ENCODE data around the gene TMEM117. TPM values are rescaled to one million over a fixed set of nuclear protein-coding genes. Genes with fewer than 3 reads are reported as not detected.

TMEM117 gene
- total RNA-seq, 2 experiments from 2014 or later: 0.95 to 7.1 TPM

DNA sequence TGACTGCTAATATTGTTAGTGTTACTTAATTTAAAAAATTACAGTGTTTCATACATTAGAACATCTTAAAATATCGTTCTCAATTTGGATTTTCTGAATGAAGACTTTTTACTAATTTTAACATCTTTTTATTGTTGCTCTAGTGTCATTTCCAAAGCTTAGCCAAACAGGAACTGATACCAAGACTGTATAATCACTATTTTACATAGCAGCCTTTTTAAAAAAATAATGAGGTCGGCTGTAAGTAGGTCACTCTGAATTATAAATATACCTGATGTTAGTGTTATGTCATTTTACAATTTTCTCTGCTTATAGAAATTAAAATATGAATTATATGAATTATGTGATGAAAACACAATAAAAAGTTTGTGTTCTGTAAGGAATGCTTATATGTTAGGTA lies 321.5 kb downstream of the TMEM117 start:
- Histone ChIP-seq H3K27ac (ENCODE audit: low read depth, low read length, poor library complexity, severe bottlenecking) (no peak overlapping the region), H3K4me2 (ENCODE audit: low read length) (no peak overlapping the region), H3K9me3 (ENCODE audit: low read length) (no peaks in the 10 kb centered on the region), H3K79me2 (ENCODE audit: insufficient read depth, low read depth, low read length) (no peaks in the 10 kb centered on the region), H3K4me3 (ENCODE audit: low read depth, low read length, poor library complexity, severe bottlenecking) (no peak overlapping the region), H3K36me3 (ENCODE audit: insufficient read depth, low read length) (no peaks in the 10 kb centered on the region), H3K9me2 (ENCODE audit: insufficient read depth, low read length) (no peaks in the 10 kb centered on the region), H2AFZ (ENCODE audit: low read length) (no peak overlapping the region), H3K4me1 (ENCODE audit: insufficient read depth, low read length, poor library complexity, severe bottlenecking) (no peaks in the 10 kb centered on the region), H4K20me1 (ENCODE audit: insufficient read depth, low read length) (no peaks in the 10 kb centered on the region)
- intact Hi-C loops (cut with micrococcal nuclease; ENCODE audit: unreplicated experiment): no loop called here
- ChIA-PET POLR2A (no interaction called here), CTCF (ENCODE audit: unreplicated experiment) (no interaction called here)
- TF ChIP-seq EZH2phosphoT487 (IDR thresholded peaks at IDR 0.05; ENCODE audit: borderline replicate concordance, low read depth, low read length): no peak
- TF ChIP-seq, protein P1, sequence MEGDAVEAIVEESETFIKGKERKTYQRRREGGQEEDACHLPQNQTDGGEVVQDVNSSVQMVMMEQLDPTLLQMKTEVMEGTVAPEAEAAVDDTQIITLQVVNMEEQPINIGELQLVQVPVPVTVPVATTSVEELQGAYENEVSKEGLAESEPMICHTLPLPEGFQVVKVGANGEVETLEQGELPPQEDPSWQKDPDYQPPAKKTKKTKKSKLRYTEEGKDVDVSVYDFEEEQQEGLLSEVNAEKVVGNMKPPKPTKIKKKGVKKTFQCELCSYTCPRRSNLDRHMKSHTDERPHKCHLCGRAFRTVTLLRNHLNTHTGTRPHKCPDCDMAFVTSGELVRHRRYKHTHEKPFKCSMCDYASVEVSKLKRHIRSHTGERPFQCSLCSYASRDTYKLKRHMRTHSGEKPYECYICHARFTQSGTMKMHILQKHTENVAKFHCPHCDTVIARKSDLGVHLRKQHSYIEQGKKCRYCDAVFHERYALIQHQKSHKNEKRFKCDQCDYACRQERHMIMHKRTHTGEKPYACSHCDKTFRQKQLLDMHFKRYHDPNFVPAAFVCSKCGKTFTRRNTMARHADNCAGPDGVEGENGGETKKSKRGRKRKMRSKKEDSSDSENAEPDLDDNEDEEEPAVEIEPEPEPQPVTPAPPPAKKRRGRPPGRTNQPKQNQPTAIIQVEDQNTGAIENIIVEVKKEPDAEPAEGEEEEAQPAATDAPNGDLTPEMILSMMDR (conservative IDR thresholded peaks at IDR 0.05; ENCODE audit: low read length): no peak
- no peak for DNase-seq (ENCODE audit: low spot score)
- BruUV-seq (replicated peaks): no TSS peak

DNA sequence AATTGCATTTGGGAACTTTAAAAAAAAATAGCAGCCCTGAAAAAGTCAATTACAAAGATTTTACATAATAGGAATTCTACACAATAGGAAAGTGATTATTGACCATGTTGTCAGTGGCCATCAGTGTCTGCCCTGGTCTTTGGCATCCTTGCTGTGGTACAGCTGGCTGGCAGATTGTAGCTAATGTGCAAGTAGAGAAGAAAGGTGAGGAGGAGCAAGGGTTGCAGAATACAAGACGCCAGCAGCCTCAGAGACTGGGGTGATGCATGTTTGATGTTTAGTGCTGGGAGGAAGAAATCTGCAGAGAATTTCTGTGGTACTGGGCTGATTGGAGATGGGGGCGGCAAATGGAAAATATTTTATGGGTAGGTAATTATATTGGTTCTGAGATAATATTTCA lies 322.9 kb downstream of the TMEM117 start:
- no peaks in the 10 kb centered on the region for H3K79me2 ChIP-seq (ENCODE audit: insufficient read depth, low read depth, low read length)
- ChIA-PET CTCF (ENCODE audit: unreplicated experiment) (no interaction called here), POLR2A (no interaction called here)
- intact Hi-C loops (cut with micrococcal nuclease; ENCODE audit: unreplicated experiment): no loop called here
- no peak overlapping the region for H2AFZ ChIP-seq (ENCODE audit: low read length)
- TF ChIP-seq EZH2phosphoT487 (IDR thresholded peaks at IDR 0.05; ENCODE audit: borderline replicate concordance, low read depth, low read length): no peak
- TF ChIP-seq, protein P1 (conservative IDR thresholded peaks at IDR 0.05; ENCODE audit: low read length): no peak
- H4K20me1 ChIP-seq (ENCODE audit: insufficient read depth, low read length): no peaks in the 10 kb centered on the region
- no peak overlapping the region for H3K27ac ChIP-seq (ENCODE audit: low read depth, low read length, poor library complexity, severe bottlenecking)
- no peaks in the 10 kb centered on the region for H3K9me2 ChIP-seq (ENCODE audit: insufficient read depth, low read length)
- H3K9me3 ChIP-seq (ENCODE audit: low read length): no peaks in the 10 kb centered on the region
- no peak overlapping the region for H3K4me2 ChIP-seq (ENCODE audit: low read length)
- no TSS peak for BruUV-seq (replicated peaks)
- H3K4me1 ChIP-seq (ENCODE audit: insufficient read depth, low read length, poor library complexity, severe bottlenecking): no peaks in the 10 kb centered on the region
- no peak overlapping the region for H3K4me3 ChIP-seq (ENCODE audit: low read depth, low read length, poor library complexity, severe bottlenecking)
- H3K36me3 ChIP-seq (ENCODE audit: insufficient read depth, low read length): no peaks in the 10 kb centered on the region
- no peak for DNase-seq (ENCODE audit: low spot score)

DNA sequence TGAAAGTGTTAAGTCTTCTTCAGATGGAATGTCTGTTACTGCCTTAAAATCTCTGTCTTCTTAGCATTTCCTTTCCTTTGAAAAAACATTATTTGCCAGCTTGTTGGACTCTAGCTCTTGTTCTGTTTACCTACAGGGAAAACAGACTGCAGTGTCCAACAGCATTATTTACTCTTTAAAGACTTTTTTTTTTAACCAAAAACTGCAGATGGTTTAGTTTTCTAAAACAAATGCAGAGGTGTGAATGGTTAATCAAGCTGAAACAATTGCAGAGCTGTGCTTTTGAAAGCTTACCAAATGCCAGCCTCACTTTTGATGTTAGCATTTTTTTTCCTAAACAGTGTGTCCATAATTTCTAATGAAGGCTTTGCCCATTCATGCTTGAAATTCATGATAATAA lies 323.3 kb downstream of the TMEM117 start:
- H3K9me3 ChIP-seq (ENCODE audit: low read length): no peaks in the 10 kb centered on the region
- no peak overlapping the region for H3K4me3 ChIP-seq (ENCODE audit: low read depth, low read length, poor library complexity, severe bottlenecking)
- CTCF ChIA-PET (ENCODE audit: unreplicated experiment): no interaction called here
- no peaks in the 10 kb centered on the region for H3K9me2 ChIP-seq (ENCODE audit: insufficient read depth, low read length)
- no peak overlapping the region for H3K27ac ChIP-seq (ENCODE audit: low read depth, low read length, poor library complexity, severe bottlenecking)
- POLR2A ChIA-PET: no interaction called here
- TF ChIP-seq, protein P1 (conservative IDR thresholded peaks at IDR 0.05; ENCODE audit: low read length): no peak
- TF ChIP-seq EZH2phosphoT487 (IDR thresholded peaks at IDR 0.05; ENCODE audit: borderline replicate concordance, low read depth, low read length): no peak
- no peak for DNase-seq (ENCODE audit: low spot score)
- no peak overlapping the region for H2AFZ ChIP-seq (ENCODE audit: low read length)
- intact Hi-C loops (cut with micrococcal nuclease; ENCODE audit: unreplicated experiment): no loop called here
- BruUV-seq (replicated peaks): no TSS peak
- no peaks in the 10 kb centered on the region for H3K79me2 ChIP-seq (ENCODE audit: insufficient read depth, low read depth, low read length)
- no peak overlapping the region for H3K4me2 ChIP-seq (ENCODE audit: low read length)
- H3K36me3 ChIP-seq (ENCODE audit: insufficient read depth, low read length): no peaks in the 10 kb centered on the region
- no peaks in the 10 kb centered on the region for H3K4me1 ChIP-seq (ENCODE audit: insufficient read depth, low read length, poor library complexity, severe bottlenecking)
- H4K20me1 ChIP-seq (ENCODE audit: insufficient read depth, low read length): no peaks in the 10 kb centered on the region

Measured in OCI-LY7 (cell line).